Right ventricle myocardium inferior (tissue), 1 donor: ENCODE measurements around the gene CSNK1G1. TPM values are rescaled to one million over a fixed set of nuclear protein-coding genes. Genes with fewer than 3 reads are reported as not detected.
"Not testable (repeated sequence)": the region's sequence is repeated elsewhere in the genome, so short reads cannot be mapped to it uniquely, and the experiment has no call there.

ENCODE experiments used
- ATAC-seq: fragments of 200-7000 bp; cut with Tn5 transposase; one replicate; pipeline ENCODE4 v1.9.1; 2020; ENCODE audit warnings: mild to moderate bottlenecking, moderate library complexity
- DNase-seq: peaks from one replicate; pipeline ENCODE4 v3.0.0; 2021; ENCODE audit errors: missing footprints
- intact Hi-C: fragments of 100-400 bp; cut with DNase I; formaldehyde crosslinking; loops from one replicate; pipeline ENCODE4 v1.11.0; 2022
- total RNA-seq: library from RNA; stranded (reverse); fragmentation: NEBNext Ultra II Directional; extraction: Animal tissue kit (Norgen Biotek cat#: 25700); gene quantifications from one replicate; pipeline ENCODE4 v1.2.1, GENCODE V29; 2021
- donor health status: DM: no; HTN: yes; CAD: no; lungs with severe emphysema.

Gene CSNK1G1
- total RNA-seq, 1 donor from 2014 or later = 5.5 TPM

DNA sequence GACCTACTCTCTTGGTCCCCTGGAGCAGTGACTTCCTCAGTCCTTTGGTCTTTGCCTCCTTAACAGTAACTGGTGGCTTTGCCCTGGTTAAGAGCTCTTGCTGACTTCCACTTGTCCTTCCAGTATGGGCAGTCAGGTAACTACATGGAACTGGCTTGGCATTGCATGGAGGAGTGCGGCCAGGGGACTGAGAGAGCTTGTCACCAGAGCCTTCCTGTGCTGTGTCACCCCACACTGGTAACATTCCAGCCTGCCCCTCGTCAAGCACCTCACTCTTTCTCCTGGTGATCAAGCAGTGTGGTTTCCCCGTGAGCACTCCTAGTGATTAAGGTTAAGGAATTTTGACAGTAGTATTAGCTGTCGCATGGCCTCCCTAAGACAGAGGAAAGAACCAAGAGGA lies 223.8 kb downstream of the CSNK1G1 start:
- peak; percentile 66 for ATAC-seq
- no peak for DNase-seq
- intact Hi-C loops = no loop called here

GRCh38 chr15:64131547-64131946 lies 224.4 kb downstream of the CSNK1G1 start:
- DNase-seq (no peak), ATAC-seq (peak; percentile 64)
- intact Hi-C loops = no loop called here

DNA sequence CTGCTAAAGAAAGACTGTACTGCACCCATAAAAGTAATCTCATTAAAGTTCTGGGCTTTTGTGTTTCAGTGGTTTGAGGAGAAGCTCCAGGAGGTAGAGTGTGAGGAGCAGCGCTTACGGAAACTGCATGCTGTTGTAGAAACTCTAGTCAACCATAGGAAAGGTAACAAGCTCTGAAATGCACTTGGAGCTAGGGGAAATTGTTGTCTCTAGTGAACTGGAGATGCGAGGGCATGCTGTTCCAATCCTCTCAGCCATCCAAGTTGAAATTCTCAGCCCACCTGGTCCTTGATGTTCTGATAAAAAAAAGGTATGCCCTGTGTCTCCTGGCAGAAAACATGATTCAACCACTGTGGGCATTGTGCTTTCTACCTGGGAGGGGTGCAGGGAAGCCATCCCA lies 225.8 kb downstream of the CSNK1G1 start:
- intact Hi-C loops = no loop called here
- ATAC-seq = no peak
- no peak for DNase-seq

GRCh38 chr15:64127521-64128270 lies 228.3 kb downstream of the CSNK1G1 start:
- DNase-seq (no peak), ATAC-seq (no peak)
- intact Hi-C loops = no loop called here

GRCh38 chr15:64125978-64126377 lies 230.0 kb downstream of the CSNK1G1 start:
- intact Hi-C loops = no loop called here
- DNase-seq = no peak
- no peak for ATAC-seq

- ATAC-seq (peak; percentile 37), DNase-seq (no peak)
- intact Hi-C loops = no loop called here
These were observed 233.0 kb downstream of the CSNK1G1 start for GRCh38 chr15:64122936-64123351.

DNA sequence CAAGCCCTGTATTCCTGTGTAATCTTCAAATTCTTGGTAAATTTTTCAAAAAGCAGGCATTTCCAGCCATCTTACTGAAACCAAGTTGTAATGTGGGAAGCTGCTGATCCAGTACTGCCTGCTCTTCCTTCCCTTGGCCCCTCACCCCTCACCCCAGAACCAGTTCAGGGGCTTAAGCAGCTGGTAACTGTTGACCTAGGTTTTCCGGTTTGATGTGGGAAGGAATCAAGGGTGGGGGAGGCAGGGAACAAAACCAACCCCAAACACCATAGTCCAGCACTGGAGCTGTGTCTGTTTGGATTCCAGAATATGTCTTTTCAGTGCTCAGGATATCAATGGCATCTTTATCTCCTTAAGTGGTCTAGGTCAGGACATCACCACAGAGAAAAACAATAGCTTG lies 233.5 kb downstream of the CSNK1G1 start:
- ATAC-seq = no peak
- DNase-seq = no peak
- intact Hi-C loops = no loop called here

DNA sequence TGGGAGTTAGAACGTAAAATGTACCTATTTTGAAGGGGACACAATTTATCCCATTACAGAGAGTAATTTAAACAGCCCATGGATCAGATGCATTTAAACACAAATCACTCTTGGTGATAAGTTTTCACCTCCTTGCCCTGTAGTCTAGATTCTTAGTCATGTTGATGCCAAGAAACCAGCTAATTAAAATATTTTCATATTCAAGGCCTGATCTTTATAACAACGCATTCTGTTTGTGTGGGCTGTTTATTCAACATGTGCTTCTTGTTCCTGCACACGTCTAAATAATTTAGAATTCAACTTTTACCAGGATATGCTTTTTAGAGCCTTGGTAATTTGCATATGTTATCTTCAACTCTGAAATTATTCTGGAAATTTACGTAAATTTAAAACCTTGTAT lies 234.4 kb downstream of the CSNK1G1 start:
- ATAC-seq = no peak
- intact Hi-C loops = no loop called here
- no peak for DNase-seq

- ATAC-seq, DNase-seq, intact Hi-C loops: not testable (repeated sequence)
These were observed 235.7 kb downstream of the CSNK1G1 start for GRCh38 chr15:64120322-64120721.

GRCh38 chr15:64117759-64118487 lies 238.1 kb downstream of the CSNK1G1 start:
- intact Hi-C loops = no loop called here
- no peak for DNase-seq
- ATAC-seq = no peak

Other genes starting within 250 kb of the CSNK1G1 start
- gene SNX22, start 204.4 kb downstream of the CSNK1G1 start, total RNA-seq = 7.4 TPM
- gene PPIB, start 193.2 kb downstream of the CSNK1G1 start, total RNA-seq = 127 TPM
- gene PCLAF, start 25.3 kb upstream of the CSNK1G1 start, total RNA-seq = 1.1 TPM
- 13.1 TPM for gene TRIP4, start 31.7 kb upstream of the CSNK1G1 start, total RNA-seq
- 16.9 TPM for gene ZNF609, start 104.4 kb upstream of the CSNK1G1 start, total RNA-seq